HEK293 (cell line): ENCODE data around the gene TRAFD1.

Experiments
- FEZF1 ChIP-seq: fragments of 450-650 bp; formaldehyde crosslinking; IDR thresholded peaks from 2 replicates; pipeline ENCODE4 v1.5.1; 2016; ENCODE audit warnings: missing biosample characterization, missing genetic modification characterization
- HOXA7 ChIP-seq: sonication (generic); formaldehyde crosslinking; IDR thresholded peaks from 2 replicates; pipeline ENCODE4 v1.8.1; 2022; ENCODE audit warnings: missing genetic modification reagents, borderline replicate concordance
- HOXC10 ChIP-seq: sonication (generic); formaldehyde crosslinking; IDR thresholded peaks from 2 replicates; pipeline ENCODE4 v1.8.1; 2023; ENCODE audit warnings: mild to moderate bottlenecking, missing genetic modification reagents
- HOXD13 ChIP-seq: sonication (generic); formaldehyde crosslinking; IDR thresholded peaks from 2 replicates; pipeline ENCODE4 v1.8.0; 2022; ENCODE audit warnings: missing genetic modification reagents, borderline replicate concordance
- KLF9 ChIP-seq: fragments of 450-650 bp; formaldehyde crosslinking; IDR thresholded peaks from 2 replicates; pipeline ENCODE4 v1.5.1; 2016; ENCODE audit warnings: missing biosample characterization, missing genetic modification characterization, low read depth
- OSR2 ChIP-seq: fragments of 450-650 bp; formaldehyde crosslinking; IDR thresholded peaks from 2 replicates; pipeline ENCODE4 v1.5.1; 2016; ENCODE audit warnings: missing biosample characterization, missing genetic modification characterization
- REPIN1 ChIP-seq: fragments of 450-650 bp; formaldehyde crosslinking; IDR thresholded peaks from 2 replicates; pipeline ENCODE4 v1.5.1; 2017; ENCODE audit warnings: missing biosample characterization, missing genetic modification characterization, low read depth
- SCRT2 ChIP-seq: fragments of 450-650 bp; formaldehyde crosslinking; IDR thresholded peaks from 2 replicates; pipeline ENCODE4 v1.5.1; 2016; ENCODE audit warnings: missing biosample characterization, missing genetic modification characterization
- SP7 ChIP-seq: fragments of 450-650 bp; formaldehyde crosslinking; IDR thresholded peaks from 2 replicates; pipeline ENCODE4 v1.5.1; 2016; ENCODE audit warnings: missing biosample characterization, missing genetic modification characterization
- TRIM28 ChIP-seq: IDR thresholded peaks from 2 replicates; pipeline ENCODE4 v1.6.1; 2011; ENCODE audit warnings: low read length, control low read depth, borderline replicate concordance
- YY2 ChIP-seq: fragments of 450-650 bp; formaldehyde crosslinking; IDR thresholded peaks from 2 replicates; pipeline ENCODE4 v1.5.1; 2016; ENCODE audit warnings: missing biosample characterization, missing genetic modification characterization
- ZBTB48 ChIP-seq: fragments of 450-650 bp; formaldehyde crosslinking; IDR thresholded peaks from 2 replicates; pipeline ENCODE4 v1.5.1; 2016; ENCODE audit warnings: missing biosample characterization, missing genetic modification characterization
- ZNF121 ChIP-seq: fragments of 450-650 bp; formaldehyde crosslinking; IDR thresholded peaks from 2 replicates; pipeline ENCODE4 v1.5.1; 2016; ENCODE audit warnings: missing biosample characterization, missing genetic modification characterization
- ZNF132 ChIP-seq: fragments of 450-650 bp; formaldehyde crosslinking; IDR thresholded peaks from 2 replicates; pipeline ENCODE4 v1.5.1; 2017; ENCODE audit warnings: missing biosample characterization, missing genetic modification characterization, borderline replicate concordance
- ZNF2 ChIP-seq: fragments of 450-650 bp; formaldehyde crosslinking; IDR thresholded peaks from 2 replicates; pipeline ENCODE4 v1.5.1; 2016; ENCODE audit warnings: missing biosample characterization, missing genetic modification characterization
- ZNF335 ChIP-seq: fragments of 450-650 bp; formaldehyde crosslinking; conservative IDR thresholded peaks from 2 replicates; pipeline ENCODE4 v1.5.1; 2016; ENCODE audit warnings: missing biosample characterization, missing genetic modification characterization
- ZNF394 ChIP-seq: fragments of 450-650 bp; formaldehyde crosslinking; IDR thresholded peaks from 2 replicates; pipeline ENCODE4 v1.5.1; 2016; ENCODE audit warnings: missing biosample characterization, missing genetic modification characterization, mild to moderate bottlenecking, moderate library complexity, borderline replicate concordance
- ZNF510 ChIP-seq: fragments of 450-650 bp; formaldehyde crosslinking; IDR thresholded peaks from 2 replicates; pipeline ENCODE4 v1.5.1; 2018; ENCODE audit warnings: mild to moderate bottlenecking, missing genetic modification characterization, missing biosample characterization; ENCODE audit not compliant: insufficient replicate concordance
- ZNF561 ChIP-seq: fragments of 450-650 bp; IDR thresholded peaks from 2 replicates; pipeline ENCODE4 v1.5.1; 2018; ENCODE audit warnings: missing biosample characterization, missing genetic modification characterization, borderline replicate concordance
- ZNF660 ChIP-seq: fragments of 450-650 bp; IDR thresholded peaks from 2 replicates; pipeline ENCODE4 v1.5.1; 2018; ENCODE audit warnings: missing biosample characterization, mild to moderate bottlenecking, missing genetic modification characterization
- ZNF677 ChIP-seq: fragments of 450-650 bp; IDR thresholded peaks from 2 replicates; pipeline ENCODE4 v1.5.0; 2018; ENCODE audit warnings: missing biosample characterization, mild to moderate bottlenecking, missing genetic modification characterization, moderate library complexity
- ZXDB ChIP-seq: fragments of 450-650 bp; formaldehyde crosslinking; IDR thresholded peaks from 2 replicates; pipeline ENCODE4 v1.5.1; 2016; ENCODE audit warnings: missing biosample characterization, missing genetic modification characterization
- TF ChIP-seq, protein P1 (sequence below): fragments of 450-650 bp; formaldehyde crosslinking; IDR thresholded peaks from 2 replicates; pipeline ENCODE4 v1.5.1; 2017; ENCODE audit warnings: missing biosample characterization, missing genetic modification characterization
- TF ChIP-seq, protein P2 (sequence below): fragments of 450-650 bp; formaldehyde crosslinking; optimal IDR thresholded peaks from 2 replicates; pipeline ENCODE3; 2016; ENCODE audit warnings: missing biosample characterization, mild to moderate bottlenecking, missing genetic modification characterization
- TF ChIP-seq, protein P3 (sequence below): fragments of 450-650 bp; formaldehyde crosslinking; conservative IDR thresholded peaks from 2 replicates; pipeline ENCODE4 v1.5.1; 2016; ENCODE audit warnings: low read depth, missing biosample characterization, missing genetic modification characterization
- TF ChIP-seq, protein P4 (sequence below): fragments of 450-650 bp; formaldehyde crosslinking; IDR thresholded peaks from 2 replicates; pipeline ENCODE4 v1.5.1; 2016; ENCODE audit warnings: missing biosample characterization, missing genetic modification characterization

Gene TRAFD1

DNA sequence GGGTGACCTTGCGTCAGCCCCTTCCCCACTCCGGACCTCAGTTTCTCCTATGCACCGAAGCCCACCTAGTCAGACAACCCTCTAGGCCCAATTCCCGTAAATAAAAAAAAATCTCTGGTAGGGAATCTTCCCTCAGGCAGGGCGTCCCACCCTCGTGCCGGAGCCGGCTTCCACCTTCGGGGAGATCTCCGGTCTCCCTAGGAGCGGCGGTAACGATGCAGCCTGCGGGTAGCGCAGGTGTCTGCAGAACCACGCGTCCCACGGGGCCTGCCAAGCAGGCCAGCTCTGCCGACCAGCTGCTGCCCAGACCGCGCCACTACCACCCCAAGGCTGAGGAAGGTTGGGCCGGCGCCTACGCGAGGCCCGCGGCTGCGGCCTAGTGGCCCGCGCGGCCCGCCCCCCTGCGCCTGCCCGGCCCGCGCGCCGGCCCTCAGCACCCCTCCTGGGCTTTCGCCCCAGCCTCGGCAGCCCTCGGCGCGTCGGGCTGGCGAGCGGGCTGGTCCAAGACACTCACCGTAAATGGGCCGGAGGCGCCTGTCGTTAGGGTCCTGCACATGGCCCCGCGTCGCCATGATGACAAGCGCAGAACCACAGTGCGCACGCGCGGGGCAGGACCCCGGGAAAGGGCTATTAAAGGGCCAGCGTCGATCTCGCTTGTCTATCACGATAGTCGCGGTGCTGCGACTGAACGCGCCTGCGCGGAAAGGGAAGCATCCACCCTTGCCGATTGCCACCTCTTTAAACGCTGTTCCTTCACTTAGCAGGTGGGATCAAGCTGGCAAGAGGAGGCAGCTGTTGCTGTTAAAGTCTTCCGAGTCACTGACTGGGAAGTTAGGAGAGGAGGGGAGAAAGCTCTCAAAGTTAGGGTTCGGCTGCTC, 16.9 kb upstream of the TRAFD1 start, which contains the start of gene NAA25 (continued):
- TF ChIP-seq HOXD13 = 0 out of 2 replicates have a peak, but pooled peaks have one; percentile 7
- peak; percentile 54; the same call in 1 of the 2 replicates for TF ChIP-seq ZNF677 (tag by site-specific recombination)
- peak; percentile 61 for TF ChIP-seq SP7 (tag by site-specific recombination)
- peak; percentile 86 for TF ChIP-seq SCRT2
- peak; percentile 50 for TF ChIP-seq ZNF660 (tag by site-specific recombination)
- TF ChIP-seq ZNF394 (tag by site-specific recombination) = 0 out of 2 replicates have a peak, but pooled peaks have one; percentile 8
- no peak for TF ChIP-seq ZNF132 (tag by site-specific recombination)
- TF ChIP-seq, protein P1, sequence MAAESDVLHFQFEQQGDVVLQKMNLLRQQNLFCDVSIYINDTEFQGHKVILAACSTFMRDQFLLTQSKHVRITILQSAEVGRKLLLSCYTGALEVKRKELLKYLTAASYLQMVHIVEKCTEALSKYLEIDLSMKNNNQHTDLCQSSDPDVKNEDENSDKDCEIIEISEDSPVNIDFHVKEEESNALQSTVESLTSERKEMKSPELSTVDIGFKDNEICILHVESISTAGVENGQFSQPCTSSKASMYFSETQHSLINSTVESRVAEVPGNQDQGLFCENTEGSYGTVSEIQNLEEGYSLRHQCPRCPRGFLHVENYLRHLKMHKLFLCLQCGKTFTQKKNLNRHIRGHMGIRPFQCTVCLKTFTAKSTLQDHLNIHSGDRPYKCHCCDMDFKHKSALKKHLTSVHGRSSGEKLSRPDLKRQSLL (tag by site-specific recombination) = no peak
- TF ChIP-seq HOXC10 (CRISPR knock-in tag) = no peak
- TF ChIP-seq ZNF121 (tag by site-specific recombination) = peak; percentile 76; the same call in 1 of the 2 replicates
- TF ChIP-seq ZNF335 (tag by site-specific recombination) = peak; percentile 96
- TF ChIP-seq ZNF561 (tag by site-specific recombination) = peak; percentile 14; the same call in 1 of the 2 replicates
- no peak for TF ChIP-seq TRIM28
- 0 out of 2 replicates have a peak, but pooled peaks have one; percentile 19 for TF ChIP-seq REPIN1
- peak; percentile 45; the same call in 1 of the 2 replicates for TF ChIP-seq ZNF2 (tag by site-specific recombination)
- TF ChIP-seq FEZF1 (tag by site-specific recombination) = peak; percentile 46
- peak; percentile 58; the same call in 1 of the 2 replicates for TF ChIP-seq ZBTB48 (tag by site-specific recombination)
- no peak for TF ChIP-seq ZNF510 (tag by site-specific recombination)
- TF ChIP-seq, protein P2, sequence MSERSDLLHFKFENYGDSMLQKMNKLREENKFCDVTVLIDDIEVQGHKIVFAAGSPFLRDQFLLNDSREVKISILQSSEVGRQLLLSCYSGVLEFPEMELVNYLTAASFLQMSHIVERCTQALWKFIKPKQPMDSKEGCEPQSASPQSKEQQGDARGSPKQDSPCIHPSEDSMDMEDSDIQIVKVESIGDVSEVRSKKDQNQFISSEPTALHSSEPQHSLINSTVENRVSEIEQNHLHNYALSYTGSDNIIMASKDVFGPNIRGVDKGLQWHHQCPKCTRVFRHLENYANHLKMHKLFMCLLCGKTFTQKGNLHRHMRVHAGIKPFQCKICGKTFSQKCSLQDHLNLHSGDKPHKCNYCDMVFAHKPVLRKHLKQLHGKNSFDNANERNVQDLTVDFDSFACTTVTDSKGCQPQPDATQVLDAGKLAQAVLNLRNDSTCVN (tag by site-specific recombination) = peak; percentile 53
- TF ChIP-seq, protein P3, sequence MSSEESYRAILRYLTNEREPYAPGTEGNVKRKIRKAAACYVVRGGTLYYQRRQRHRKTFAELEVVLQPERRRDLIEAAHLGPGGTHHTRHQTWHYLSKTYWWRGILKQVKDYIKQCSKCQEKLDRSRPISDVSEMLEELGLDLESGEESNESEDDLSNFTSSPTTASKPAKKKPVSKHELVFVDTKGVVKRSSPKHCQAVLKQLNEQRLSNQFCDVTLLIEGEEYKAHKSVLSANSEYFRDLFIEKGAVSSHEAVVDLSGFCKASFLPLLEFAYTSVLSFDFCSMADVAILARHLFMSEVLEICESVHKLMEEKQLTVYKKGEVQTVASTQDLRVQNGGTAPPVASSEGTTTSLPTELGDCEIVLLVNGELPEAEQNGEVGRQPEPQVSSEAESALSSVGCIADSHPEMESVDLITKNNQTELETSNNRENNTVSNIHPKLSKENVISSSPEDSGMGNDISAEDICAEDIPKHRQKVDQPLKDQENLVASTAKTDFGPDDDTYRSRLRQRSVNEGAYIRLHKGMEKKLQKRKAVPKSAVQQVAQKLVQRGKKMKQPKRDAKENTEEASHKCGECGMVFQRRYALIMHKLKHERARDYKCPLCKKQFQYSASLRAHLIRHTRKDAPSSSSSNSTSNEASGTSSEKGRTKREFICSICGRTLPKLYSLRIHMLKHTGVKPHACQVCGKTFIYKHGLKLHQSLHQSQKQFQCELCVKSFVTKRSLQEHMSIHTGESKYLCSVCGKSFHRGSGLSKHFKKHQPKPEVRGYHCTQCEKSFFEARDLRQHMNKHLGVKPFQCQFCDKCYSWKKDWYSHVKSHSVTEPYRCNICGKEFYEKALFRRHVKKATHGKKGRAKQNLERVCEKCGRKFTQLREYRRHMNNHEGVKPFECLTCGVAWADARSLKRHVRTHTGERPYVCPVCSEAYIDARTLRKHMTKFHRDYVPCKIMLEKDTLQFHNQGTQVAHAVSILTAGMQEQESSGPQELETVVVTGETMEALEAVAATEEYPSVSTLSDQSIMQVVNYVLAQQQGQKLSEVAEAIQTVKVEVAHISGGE (tag by site-specific recombination) = peak; percentile 69
- TF ChIP-seq KLF9 = peak; percentile 43
- no peak for TF ChIP-seq OSR2 (tag by site-specific recombination)
- peak; percentile 70 for TF ChIP-seq ZXDB (tag by site-specific recombination)
- TF ChIP-seq, protein P4, sequence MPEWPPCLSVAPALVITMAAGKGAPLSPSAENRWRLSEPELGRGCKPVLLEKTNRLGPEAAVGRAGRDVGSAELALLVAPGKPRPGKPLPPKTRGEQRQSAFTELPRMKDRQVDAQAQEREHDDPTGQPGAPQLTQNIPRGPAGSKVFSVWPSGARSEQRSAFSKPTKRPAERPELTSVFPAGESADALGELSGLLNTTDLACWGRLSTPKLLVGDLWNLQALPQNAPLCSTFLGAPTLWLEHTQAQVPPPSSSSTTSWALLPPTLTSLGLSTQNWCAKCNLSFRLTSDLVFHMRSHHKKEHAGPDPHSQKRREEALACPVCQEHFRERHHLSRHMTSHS (tag by site-specific recombination) = no peak
- peak; percentile 74 for TF ChIP-seq YY2 (tag by site-specific recombination)
- TF ChIP-seq HOXA7 (CRISPR knock-in tag) = no peak
